OCI-LY1 (cell line): ENCODE results near the gene LCMT1.

Source experiments
- H2AFZ ChIP-seq: fragments of 200-600 bp; sonication (generic), shearing (Covaris generic); 2 replicates; pipeline ENCODE4 v1.6.0; 2014; ENCODE audit warnings: antibody characterized with exemption, mild to moderate bottlenecking, low read length
- H3F3A ChIP-seq: fragments of 200-600 bp; sonication (generic), shearing (Covaris generic); 2 replicates; pipeline ENCODE4 v1.6.0; 2014; ENCODE audit warnings: mild to moderate bottlenecking, antibody characterized with exemption, low read length, moderate library complexity; ENCODE audit not compliant: insufficient read depth
- H3K27ac ChIP-seq: fragments of 200-600 bp; sonication (generic); 2 replicates; pipeline ENCODE4 v1.5.1; 2014; ENCODE audit warnings: low read length, mixed run types, mild to moderate bottlenecking, low read depth; ENCODE audit not compliant: poor library complexity, severe bottlenecking
- H3K27me3 ChIP-seq: fragments of 200-600 bp; sonication (generic); 2 replicates; pipeline ENCODE4 v1.6.0; 2014; ENCODE audit warnings: antibody characterized with exemption, mild to moderate bottlenecking, low read length, moderate library complexity; ENCODE audit not compliant: insufficient read depth
- H3K36me3 ChIP-seq: fragments of 200-600 bp; sonication (generic); 2 replicates; pipeline ENCODE4 v1.6.1; 2014; ENCODE audit warnings: mild to moderate bottlenecking, antibody characterized with exemption, low read length, moderate library complexity, mixed read lengths; ENCODE audit not compliant: insufficient read depth
- H3K4me1 ChIP-seq: fragments of 200-600 bp; sonication (generic); 2 replicates; pipeline ENCODE4 v1.5.1; 2014; ENCODE audit warnings: mild to moderate bottlenecking, low read length, moderate library complexity; ENCODE audit not compliant: insufficient read depth, severe bottlenecking
- H3K4me2 ChIP-seq: fragments of 200-600 bp; sonication (generic), shearing (Covaris generic); 2 replicates; pipeline ENCODE4 v1.6.1; 2014; ENCODE audit warnings: low read length
- H3K4me3 ChIP-seq: fragments of 200-600 bp; sonication (generic); 2 replicates; pipeline ENCODE4 v1.5.1; 2014; ENCODE audit warnings: low read length, low read depth, mild to moderate bottlenecking, mixed read lengths; ENCODE audit not compliant: poor library complexity, severe bottlenecking
- H3K79me2 ChIP-seq: fragments of 200-600 bp; shearing (Covaris generic); 2 replicates; pipeline ENCODE4 v1.6.1; 2016; ENCODE audit warnings: mixed run types, low read length, mixed read lengths; ENCODE audit not compliant: insufficient read depth
- H3K9ac ChIP-seq: fragments of 200-600 bp; sonication (generic), shearing (Covaris generic); 2 replicates; pipeline ENCODE4 v1.6.1; 2014; ENCODE audit warnings: mild to moderate bottlenecking, low read length, mixed read lengths
- H3K9me2 ChIP-seq: fragments of 200-600 bp; sonication (generic), shearing (Covaris generic); 2 replicates; pipeline ENCODE4 v1.6.1; 2014; ENCODE audit warnings: low read depth, mild to moderate bottlenecking, low read length, mixed read lengths
- H3K9me3 ChIP-seq: fragments of 200-600 bp; shearing (Covaris generic); 2 replicates; pipeline ENCODE4 v1.6.1; 2014; ENCODE audit warnings: low read length, mixed read lengths
- H4K20me1 ChIP-seq: fragments of 200-600 bp; sonication (generic), shearing (Covaris generic); 2 replicates; pipeline ENCODE4 v1.6.0; 2016; ENCODE audit warnings: mild to moderate bottlenecking, low read length; ENCODE audit not compliant: insufficient read depth
- EZH2 ChIP-seq: fragments of 200-600 bp; sonication (generic), shearing (Covaris generic); IDR thresholded peaks from 2 replicates; pipeline ENCODE4 v1.8.0; 2017; ENCODE audit warnings: borderline replicate concordance, mixed run types, mild to moderate bottlenecking, antibody characterized with exemption, low read length, moderate library complexity, mixed read lengths
- TF ChIP-seq, protein P1 (sequence below): fragments of 200-600 bp; sonication (generic), shearing (Covaris generic); IDR thresholded peaks from 2 replicates; pipeline ENCODE4 v1.5.1; 2017; ENCODE audit warnings: mild to moderate bottlenecking, antibody characterized with exemption, low read length, moderate library complexity, mixed read lengths

LCMT1 gene

GRCh38 chr16:25171390-25171789 is 59.8 kb downstream of the LCMT1 start:
- Histone ChIP-seq H3K27ac (no peak overlapping the region), H3K9ac (no peak overlapping the region), H3K9me2 (no peaks in the 10 kb centered on the region), H3K79me2 (no peaks in the 10 kb centered on the region), H2AFZ (no peak overlapping the region), H3K9me3 (no peaks in the 10 kb centered on the region), H3F3A (no peaks in the 10 kb centered on the region), H3K27me3 (no peaks in the 10 kb centered on the region), H3K4me3 (no peak overlapping the region), H3K36me3 (peaks cover 45% of the 10 kb centered on the region), H3K4me2 (no peak overlapping the region), H4K20me1 (no peaks in the 10 kb centered on the region), H3K4me1 (no peaks in the 10 kb centered on the region)
- TF ChIP-seq, protein P1, sequence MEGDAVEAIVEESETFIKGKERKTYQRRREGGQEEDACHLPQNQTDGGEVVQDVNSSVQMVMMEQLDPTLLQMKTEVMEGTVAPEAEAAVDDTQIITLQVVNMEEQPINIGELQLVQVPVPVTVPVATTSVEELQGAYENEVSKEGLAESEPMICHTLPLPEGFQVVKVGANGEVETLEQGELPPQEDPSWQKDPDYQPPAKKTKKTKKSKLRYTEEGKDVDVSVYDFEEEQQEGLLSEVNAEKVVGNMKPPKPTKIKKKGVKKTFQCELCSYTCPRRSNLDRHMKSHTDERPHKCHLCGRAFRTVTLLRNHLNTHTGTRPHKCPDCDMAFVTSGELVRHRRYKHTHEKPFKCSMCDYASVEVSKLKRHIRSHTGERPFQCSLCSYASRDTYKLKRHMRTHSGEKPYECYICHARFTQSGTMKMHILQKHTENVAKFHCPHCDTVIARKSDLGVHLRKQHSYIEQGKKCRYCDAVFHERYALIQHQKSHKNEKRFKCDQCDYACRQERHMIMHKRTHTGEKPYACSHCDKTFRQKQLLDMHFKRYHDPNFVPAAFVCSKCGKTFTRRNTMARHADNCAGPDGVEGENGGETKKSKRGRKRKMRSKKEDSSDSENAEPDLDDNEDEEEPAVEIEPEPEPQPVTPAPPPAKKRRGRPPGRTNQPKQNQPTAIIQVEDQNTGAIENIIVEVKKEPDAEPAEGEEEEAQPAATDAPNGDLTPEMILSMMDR = no peak
- TF ChIP-seq EZH2 = no peak

DNA sequence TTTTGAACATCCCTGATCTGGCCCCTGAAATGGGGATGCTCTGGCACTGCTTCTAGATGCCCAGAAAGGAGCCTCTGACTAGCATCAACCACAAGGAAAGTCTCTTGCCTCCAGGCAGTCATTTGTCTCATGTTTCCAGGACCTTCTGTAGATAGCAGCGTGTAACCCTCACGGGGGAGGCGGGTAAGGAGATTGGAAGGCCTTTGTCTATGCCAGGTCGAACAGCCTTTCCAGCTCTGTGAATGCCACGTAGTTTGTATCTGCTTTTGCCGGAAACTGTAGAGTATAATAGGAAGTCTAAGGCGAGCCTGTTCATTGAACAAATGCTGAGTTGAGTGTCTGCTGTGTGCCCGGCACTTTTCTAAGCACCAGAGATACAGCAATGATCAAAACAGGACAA is 61.3 kb downstream of the LCMT1 start:
- Histone ChIP-seq H3K36me3 (peaks cover 38% of the 10 kb centered on the region), H2AFZ (no peak overlapping the region), H3K9me2 (no peaks in the 10 kb centered on the region), H3K9ac (no peak overlapping the region), H3K9me3 (no peaks in the 10 kb centered on the region), H3K27me3 (no peaks in the 10 kb centered on the region), H4K20me1 (no peaks in the 10 kb centered on the region), H3K4me3 (no peak overlapping the region), H3F3A (no peaks in the 10 kb centered on the region), H3K27ac (no peak overlapping the region), H3K4me1 (no peaks in the 10 kb centered on the region), H3K4me2 (no peak overlapping the region), H3K79me2 (no peaks in the 10 kb centered on the region)
- TF ChIP-seq EZH2 = no peak
- TF ChIP-seq, protein P1 = no peak

DNA sequence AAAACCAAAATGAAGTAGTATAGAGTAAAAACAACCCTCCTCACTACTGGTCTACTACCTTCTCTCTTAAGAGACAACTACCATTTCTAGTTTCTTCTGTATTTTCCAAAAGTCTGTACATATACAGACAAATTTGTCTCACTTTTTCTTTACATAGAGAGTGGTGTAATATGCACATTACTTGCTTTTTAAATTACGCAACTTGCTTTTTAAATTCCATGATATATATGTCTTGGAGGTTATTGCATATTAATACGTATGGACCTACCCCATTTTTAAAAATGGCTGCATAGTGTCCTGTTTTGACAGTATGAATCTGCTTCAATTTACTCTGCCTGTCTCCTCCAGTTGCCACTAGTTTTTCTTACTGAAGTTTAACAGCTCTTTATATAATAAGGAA is 62.7 kb downstream of the LCMT1 start:
- Histone ChIP-seq H3K27me3 (no peaks in the 10 kb centered on the region), H3K79me2 (no peaks in the 10 kb centered on the region), H3F3A (no peaks in the 10 kb centered on the region), H3K36me3 (peaks cover 32% of the 10 kb centered on the region), H4K20me1 (no peaks in the 10 kb centered on the region), H3K27ac (no peak overlapping the region), H3K9me3 (no peaks in the 10 kb centered on the region), H3K4me1 (no peaks in the 10 kb centered on the region), H3K9me2 (no peaks in the 10 kb centered on the region), H2AFZ (no peak overlapping the region), H3K4me3 (no peak overlapping the region), H3K9ac (no peak overlapping the region), H3K4me2 (no peak overlapping the region)
- TF ChIP-seq EZH2 = no peak
- TF ChIP-seq, protein P1 = no peak
